ENCODE measurements around the gene RAPGEF5. TPM values are rescaled to one million over a fixed set of nuclear protein-coding genes. Genes with fewer than 3 reads are reported as not detected.

RAPGEF5 gene
- polyA plus RNA-seq, 1 donor (not counting 4 experiments of a cell fraction or from before 2014, with no cell fraction given), result 2.1 TPM

GRCh38 chr7:22378199-22378980 lies 21.4 kb upstream of the RAPGEF5 start:
- no peaks in the 10 kb centered on the region for H3K9me3 ChIP-seq (ENCODE audit: control insufficient read depth, low read depth, low read length)
- H3K9me1 ChIP-seq (ENCODE audit: control insufficient read depth, extremely low read depth, insufficient read depth, low read length), result no peaks in the 10 kb centered on the region
- no peak overlapping the region for H3K4me3 ChIP-seq (ENCODE audit: control insufficient read depth in 2 of 3, extremely low read depth in 1 of 3, insufficient read depth in 2 of 3, low read depth in 1 of 3, low read length in 3 of 3)
- no peak for TF ChIP-seq CTCF (optimal IDR thresholded peaks at IDR 0.05 in 1 of 3, IDR thresholded peaks at IDR 0.05 in 1 of 3, conservative IDR thresholded peaks at IDR 0.05 in 1 of 3; ENCODE audit: extremely low read depth in 1 of 3, insufficient read depth in 2 of 3, low read length in 3 of 3)
- TF ChIP-seq EZH2 (IDR thresholded peaks at IDR 0.05; ENCODE audit: low read length), result no peak
- no peak overlapping the region for H3K4me2 ChIP-seq (ENCODE audit: control insufficient read depth, extremely low read depth, insufficient read depth, low read depth, low read length)
- no peak overlapping the region for H3K27ac ChIP-seq (ENCODE audit: control insufficient read depth, insufficient read depth, low read length)
- no peaks in the 10 kb centered on the region for H3K27me3 ChIP-seq (ENCODE audit: control insufficient read depth, extremely low read depth, insufficient read depth, low read length)
- dilution Hi-C loops (cut with MboI; ENCODE audit: extremely low pct_ligation_motif_present, low sequenced_read_pairs), result no loop called here
- H3K4me1 ChIP-seq (ENCODE audit: control insufficient read depth, extremely low read depth, insufficient read depth, low read length), result no peaks in the 10 kb centered on the region
- DNase-seq (ENCODE audit: low read depth, low spot score), result no peak
- no peak for FAIRE-seq
- no peak overlapping the region for H3K9ac ChIP-seq (ENCODE audit: control insufficient read depth, extremely low read depth, insufficient read depth, low read length)
- H3K36me3 ChIP-seq (ENCODE audit: control insufficient read depth in 2 of 2, extremely low read depth in 1 of 2, insufficient read depth in 2 of 2, low read length in 2 of 2), result no peaks in the 10 kb centered on the region
- no peaks in the 10 kb centered on the region for H3K79me2 ChIP-seq (ENCODE audit: control insufficient read depth, insufficient read depth, low read length)
- no peak overlapping the region for H2AFZ ChIP-seq (ENCODE audit: control insufficient read depth, low read length)
- H4K20me1 ChIP-seq (ENCODE audit: control insufficient read depth, extremely low read depth, insufficient read depth, low read length), result no peaks in the 10 kb centered on the region

- no peaks in the 10 kb centered on the region for H3K36me3 ChIP-seq (ENCODE audit: control insufficient read depth in 2 of 2, extremely low read depth in 1 of 2, insufficient read depth in 2 of 2, low read length in 2 of 2)
- no peak overlapping the region for H2AFZ ChIP-seq (ENCODE audit: control insufficient read depth, low read length)
- FAIRE-seq (no peak), DNase-seq (ENCODE audit: low read depth, low spot score) (no peak)
- TF ChIP-seq CTCF (optimal IDR thresholded peaks at IDR 0.05 in 1 of 3, IDR thresholded peaks at IDR 0.05 in 1 of 3, conservative IDR thresholded peaks at IDR 0.05 in 1 of 3; ENCODE audit: extremely low read depth in 1 of 3, insufficient read depth in 2 of 3, low read length in 3 of 3) (no peak), EZH2 (IDR thresholded peaks at IDR 0.05; ENCODE audit: low read length) (no peak)
- H3K27ac ChIP-seq (ENCODE audit: control insufficient read depth, insufficient read depth, low read length), result no peak overlapping the region
- dilution Hi-C loops (cut with MboI; ENCODE audit: extremely low pct_ligation_motif_present, low sequenced_read_pairs), result no loop called here
- no peak overlapping the region for H3K4me2 ChIP-seq (ENCODE audit: control insufficient read depth, extremely low read depth, insufficient read depth, low read depth, low read length)
- no peaks in the 10 kb centered on the region for H3K9me3 ChIP-seq (ENCODE audit: control insufficient read depth, low read depth, low read length)
- no peaks in the 10 kb centered on the region for H3K79me2 ChIP-seq (ENCODE audit: control insufficient read depth, insufficient read depth, low read length)
- H3K9ac ChIP-seq (ENCODE audit: control insufficient read depth, extremely low read depth, insufficient read depth, low read length), result no peak overlapping the region
- H3K4me1 ChIP-seq (ENCODE audit: control insufficient read depth, extremely low read depth, insufficient read depth, low read length), result peaks cover 4% of the 10 kb centered on the region
- no peaks in the 10 kb centered on the region for H3K9me1 ChIP-seq (ENCODE audit: control insufficient read depth, extremely low read depth, insufficient read depth, low read length)
- no peaks in the 10 kb centered on the region for H4K20me1 ChIP-seq (ENCODE audit: control insufficient read depth, extremely low read depth, insufficient read depth, low read length)
- no peak overlapping the region for H3K4me3 ChIP-seq (ENCODE audit: control insufficient read depth in 2 of 3, extremely low read depth in 1 of 3, insufficient read depth in 2 of 3, low read depth in 1 of 3, low read length in 3 of 3)
- no peaks in the 10 kb centered on the region for H3K27me3 ChIP-seq (ENCODE audit: control insufficient read depth, extremely low read depth, insufficient read depth, low read length)
Observed at GRCh38 chr7:22377703-22378102, 20.7 kb upstream of the RAPGEF5 start.

Measured in keratinocyte (primary cell).